Right lobe of liver (tissue), 6 donors: Measurements from ENCODE around the gene YWHAG. TPM values are rescaled to one million over a fixed set of nuclear protein-coding genes. Genes with fewer than 3 reads are reported as not detected.

Source experiments
- ATAC-seq, 4 donors: fragments of 200-7000 bp; cut with Tn5 transposase; one replicate each; pipeline ENCODE4 v1.9.1; 2020; ENCODE audit warnings: mild to moderate bottlenecking in 4 of 4, moderate library complexity in 4 of 4
- DNase-seq, 3 donors: peaks; one replicate each; pipeline ENCODE4 v3.0.0-alpha.2; 2020
- H3K27ac ChIP-seq, 3 donors: fragments of 200-600 bp; one replicate each; pipeline ENCODE4 v1.8.0; 2022
- H3K27me3 ChIP-seq, 2 donors: fragments of 200-600 bp; one replicate each; pipeline ENCODE4 v1.8.0; 2022
- H3K36me3 ChIP-seq, 4 donors: fragments of 200-600 bp; sonication (generic) in 1 of 4; one replicate each; pipeline versions ENCODE4 v1.5.1 to v1.8.0; 2017 to 2022; ENCODE audit warnings: control low read depth in 1 of 4
- H3K4me1 ChIP-seq, 4 donors: fragments of 200-600 bp; sonication (generic) in 1 of 4; one replicate each; pipeline versions ENCODE4 v1.5.1 to v1.8.0; 2017 to 2022; ENCODE audit warnings: control low read depth in 1 of 4
- H3K4me3 ChIP-seq, 3 donors: fragments of 200-600 bp; one replicate each; pipeline ENCODE4 v1.8.0; 2022
- H3K9me3 ChIP-seq, 4 donors: fragments of 200-600 bp; sonication (generic) in 1 of 4; one replicate each; pipeline versions ENCODE4 v1.5.1 to v1.8.0; 2017 to 2022; ENCODE audit warnings: control low read depth in 1 of 4
- POLR2A ChIP-seq: fragments of 450-650 bp; IDR thresholded peaks from one replicate; pipeline ENCODE4 v1.6.1; 2017; ENCODE audit warnings: antibody characterized with exemption, mild to moderate bottlenecking
- WGBS: methylation state at CpG from one replicate; pipeline ENCODE4 v1.1.6; 2018; ENCODE audit warnings: low coverage, low lambda C conversion rate; ENCODE audit not compliant: insufficient coverage; ENCODE audit errors: missing lambda C conversion rate; 5-methylcytosine and 5-hydroxymethylcytosine counted together
- intact Hi-C, 2 donors: fragments of 100-400 bp; cut with DNase I; formaldehyde crosslinking; loops; one replicate each; pipeline versions ENCODE4 v1.11.2 to v1.14.1; 2022
- total RNA-seq, 6 experiments: library from RNA; depleted of rRNA in 2 of 6; stranded (reverse); fragments of >200 nt in 2 of 6; fragmentation: NEBNext Ultra II Directional in 3 of 6; extraction: Animal tissue kit (Norgen Biotek cat#: 25700) in 3 of 6; gene quantifications; one replicate each; pipeline versions ENCODE4 v1.1.0 to v1.2.4, GENCODE V29; 2016 to 2023
- TF ChIP-seq, protein P1 (sequence below), 4 donors: fragments of 200-600 bp in 3 of 4; fragments of 450-650 bp in 1 of 4; IDR thresholded peaks; one replicate each; pipeline versions ENCODE4 v1.5.1 to v1.8.0; 2016 to 2022; ENCODE audit warnings: antibody characterized with exemption in 4 of 4, mild to moderate bottlenecking in 2 of 4
- donor health status: DM: no; HTN: yes; CAD: no.
- donor health status: DM: no; HTN: no; CAD: no.
- donor health status: DM: no; HTN: no; CAD: no.
- donor health status: DM: no; HTN: yes; CAD: no.
- donor health status: DM: no; HTN: yes; CAD: no.

YWHAG gene
- total RNA-seq, 6 experiments from 2014 or later, result 43.5 to 69.1 (median 58.4) TPM

DNA sequence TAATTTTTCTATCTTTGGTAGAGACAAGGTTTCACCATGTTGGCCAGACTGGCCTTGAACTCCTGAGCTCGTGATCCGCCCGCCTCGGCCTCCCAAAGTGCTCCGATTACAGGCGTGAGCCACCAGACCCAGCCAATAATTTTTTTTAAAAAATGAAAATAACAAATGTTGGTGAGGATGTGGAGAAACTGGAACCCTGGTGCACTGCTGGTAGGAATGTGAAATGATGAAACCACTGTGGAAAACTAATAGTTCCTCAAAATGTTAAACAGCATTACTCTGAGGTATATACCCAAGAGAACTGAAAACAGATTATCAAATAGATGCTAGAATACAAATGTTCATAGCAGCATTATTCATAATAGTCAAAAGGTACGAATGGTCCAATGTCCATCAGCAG, 23.0 kb upstream of the YWHAG start:
- no peaks in the 10 kb centered on the region for H3K4me1 ChIP-seq

DNA sequence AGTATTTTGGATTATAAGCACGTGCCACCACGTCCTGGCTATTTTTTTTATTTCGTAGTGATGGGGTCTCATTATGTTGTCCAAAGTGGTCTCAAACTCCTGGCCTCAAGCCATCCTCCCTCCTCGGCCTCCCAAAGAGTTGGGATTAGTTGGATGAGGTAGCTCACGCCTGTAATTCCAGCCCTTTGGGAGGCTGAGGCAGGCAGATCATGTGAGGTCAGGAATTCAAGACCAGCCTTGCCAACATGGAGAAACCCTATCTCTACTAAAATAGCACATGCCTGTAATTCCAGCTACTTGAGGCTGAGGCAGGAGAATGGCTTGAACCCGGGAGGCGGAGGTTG, 21.8 kb upstream of the YWHAG start:
- DNase-seq (no peak), ATAC-seq (no peak)
- Histone ChIP-seq H3K9me3 (no peaks in the 10 kb centered on the region), H3K4me1 (no peaks in the 10 kb centered on the region), H3K27ac (peak overlapping the region; percentile 75 to 85 (median 80)), H3K36me3 (no peaks in the 10 kb centered on the region), H3K27me3 (no peaks in the 10 kb centered on the region), H3K4me3 (peak overlapping the region in 2 of 3 donors; percentile 45 to 52)
- TF ChIP-seq, protein P1, sequence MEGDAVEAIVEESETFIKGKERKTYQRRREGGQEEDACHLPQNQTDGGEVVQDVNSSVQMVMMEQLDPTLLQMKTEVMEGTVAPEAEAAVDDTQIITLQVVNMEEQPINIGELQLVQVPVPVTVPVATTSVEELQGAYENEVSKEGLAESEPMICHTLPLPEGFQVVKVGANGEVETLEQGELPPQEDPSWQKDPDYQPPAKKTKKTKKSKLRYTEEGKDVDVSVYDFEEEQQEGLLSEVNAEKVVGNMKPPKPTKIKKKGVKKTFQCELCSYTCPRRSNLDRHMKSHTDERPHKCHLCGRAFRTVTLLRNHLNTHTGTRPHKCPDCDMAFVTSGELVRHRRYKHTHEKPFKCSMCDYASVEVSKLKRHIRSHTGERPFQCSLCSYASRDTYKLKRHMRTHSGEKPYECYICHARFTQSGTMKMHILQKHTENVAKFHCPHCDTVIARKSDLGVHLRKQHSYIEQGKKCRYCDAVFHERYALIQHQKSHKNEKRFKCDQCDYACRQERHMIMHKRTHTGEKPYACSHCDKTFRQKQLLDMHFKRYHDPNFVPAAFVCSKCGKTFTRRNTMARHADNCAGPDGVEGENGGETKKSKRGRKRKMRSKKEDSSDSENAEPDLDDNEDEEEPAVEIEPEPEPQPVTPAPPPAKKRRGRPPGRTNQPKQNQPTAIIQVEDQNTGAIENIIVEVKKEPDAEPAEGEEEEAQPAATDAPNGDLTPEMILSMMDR (IDR thresholded peaks at IDR 0.05), result no peak
- TF ChIP-seq POLR2A, result no peak
- 92% methylated on average over 3 of the region's 7 CpGs for WGBS
- intact Hi-C loops, result no loop called here

More for the DNA sequence above, 23.0 kb upstream of the YWHAG start:
- DNase-seq, result no peak
- intact Hi-C loops, result no loop called here
- no peaks in the 10 kb centered on the region for H3K36me3 ChIP-seq
- no peak for TF ChIP-seq POLR2A
- TF ChIP-seq, protein P1 (IDR thresholded peaks at IDR 0.05), result no peak
- no peak for ATAC-seq
- H3K27ac ChIP-seq, result no peak overlapping the region
- 92% methylated on average over 7 of the region's 7 CpGs for WGBS
- no peaks in the 10 kb centered on the region for H3K9me3 ChIP-seq
- no peaks in the 10 kb centered on the region for H3K27me3 ChIP-seq
- no peak overlapping the region for H3K4me3 ChIP-seq

DNA sequence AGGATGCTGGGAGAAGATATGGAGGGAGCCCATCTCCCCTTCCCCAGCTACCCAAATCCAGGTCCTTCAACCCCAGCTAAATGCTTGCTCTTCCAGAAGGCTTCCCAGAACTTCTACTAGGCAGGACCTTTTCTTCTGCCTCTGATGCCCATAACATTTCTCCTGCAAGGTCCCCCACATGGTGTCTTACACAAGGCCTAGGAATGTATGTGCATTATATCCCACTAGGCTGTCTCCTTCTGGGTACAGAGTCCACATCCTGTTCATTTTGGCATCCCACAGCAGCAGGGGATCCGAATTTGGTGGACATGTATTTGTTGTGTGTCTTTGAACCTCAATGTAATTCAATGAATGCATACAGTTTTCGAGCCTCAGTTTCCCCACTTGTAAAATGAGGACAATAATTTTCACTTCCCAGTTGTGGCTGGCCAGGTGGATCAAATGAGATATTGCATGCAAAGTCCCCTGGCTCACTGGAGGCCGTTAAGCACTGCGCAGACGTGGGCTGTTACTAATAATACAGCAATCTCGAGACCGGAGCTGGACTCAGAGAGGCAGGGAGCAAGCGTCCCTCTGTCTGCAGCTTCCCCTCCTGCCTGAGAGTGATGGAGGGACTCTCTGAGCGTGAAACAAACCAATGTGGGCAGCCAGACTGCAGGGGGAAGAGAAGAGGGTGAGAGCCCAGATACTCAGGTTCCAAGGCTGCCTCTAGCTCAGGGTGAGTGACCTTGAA, 18.6 kb upstream of the YWHAG start:
- intact Hi-C loops, result no loop called here
- no peaks in the 10 kb centered on the region for H3K27me3 ChIP-seq
- no peaks in the 10 kb centered on the region for H3K36me3 ChIP-seq
- H3K27ac ChIP-seq, result no peak overlapping the region
- no peak for DNase-seq
- H3K4me3 ChIP-seq, result no peak overlapping the region
- no peak for TF ChIP-seq POLR2A
- TF ChIP-seq, protein P1 (IDR thresholded peaks at IDR 0.05), result no peak
- no peak for ATAC-seq
- no peaks in the 10 kb centered on the region for H3K9me3 ChIP-seq
- H3K4me1 ChIP-seq, result no peaks in the 10 kb centered on the region
- 52% methylated on average over 7 of the region's 9 CpGs for WGBS

DNA sequence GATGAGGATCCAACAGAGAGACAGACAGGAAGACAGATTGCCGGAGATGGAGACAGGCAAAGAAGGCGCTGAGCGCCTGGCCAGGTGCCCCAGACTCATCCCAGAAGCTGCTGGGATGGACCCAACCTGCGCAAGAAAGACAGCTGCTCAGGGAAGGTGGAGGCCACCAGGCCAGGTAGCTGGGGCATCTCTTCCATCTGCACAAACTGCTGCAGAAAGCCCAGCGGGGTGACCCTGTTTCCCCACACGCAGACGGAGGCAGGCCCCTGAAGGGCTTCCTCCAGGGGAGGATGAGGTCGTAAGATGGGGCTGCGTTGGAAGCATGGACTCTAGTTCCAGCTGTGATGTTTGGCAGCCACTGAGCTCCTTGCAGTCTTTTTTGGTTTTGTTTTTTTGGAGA, 16.5 kb upstream of the YWHAG start:
- TF ChIP-seq POLR2A, result no peak
- TF ChIP-seq, protein P1 (IDR thresholded peaks at IDR 0.05), result no peak
- Histone ChIP-seq H3K4me3 (no peak overlapping the region), H3K9me3 (no peaks in the 10 kb centered on the region), H3K27ac (no peak overlapping the region), H3K4me1 (no peaks in the 10 kb centered on the region), H3K36me3 (no peaks in the 10 kb centered on the region), H3K27me3 (no peaks in the 10 kb centered on the region)
- DNase-seq, result no peak
- ATAC-seq, result no peak
- WGBS, result 91% methylated on average over 4 of the region's 9 CpGs
- intact Hi-C loops, result no loop called here
